ENCODE results near the gene MYRIP. TPM values are rescaled to one million over a fixed set of nuclear protein-coding genes. Genes with fewer than 3 reads are reported as not detected.

MYRIP gene
- total and polyA plus RNA-seq, 12 donors: 0.45 to 2.7 (median 1.3) TPM

DNA sequence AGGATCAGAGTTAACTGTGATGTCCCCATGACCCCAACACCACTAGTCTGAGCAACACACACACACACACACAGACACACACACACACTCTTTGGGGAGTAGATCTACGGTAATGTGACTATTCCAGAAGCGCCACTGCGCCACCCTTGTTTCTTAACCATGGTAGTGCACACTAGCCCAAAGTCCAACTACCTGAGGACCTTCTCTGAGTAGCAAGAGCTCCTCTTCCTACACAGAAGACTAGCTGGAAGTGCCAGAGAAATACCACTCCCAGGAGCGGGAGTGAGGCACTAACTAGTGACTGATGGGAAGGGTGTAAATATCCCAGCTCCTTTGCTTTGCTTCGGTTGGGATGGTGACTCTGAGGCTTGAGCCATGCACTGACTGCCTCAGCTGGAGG is 404.1 kb downstream of the MYRIP start:
- no peak for DNase-seq
- Histone ChIP-seq H3K9me3 (peaks cover 0 to 5% (median 0%) of the 10 kb centered on the region in 11 donors), H3K27ac (no peak overlapping the region), H3K36me3 (no peaks in the 10 kb centered on the region), H3K4me3 (no peak overlapping the region), H3K27me3 (no peaks in the 10 kb centered on the region), H3K4me1 (no peaks in the 10 kb centered on the region)
- WGBS, 2 donors: 70 to 75% methylated on average over 5 of the region's 5 CpGs
- intact Hi-C loops (cut with DNase I): no loop called here
- ATAC-seq: no peak
- no peak for TF ChIP-seq CTCF (IDR thresholded peaks at IDR 0.05)

DNA sequence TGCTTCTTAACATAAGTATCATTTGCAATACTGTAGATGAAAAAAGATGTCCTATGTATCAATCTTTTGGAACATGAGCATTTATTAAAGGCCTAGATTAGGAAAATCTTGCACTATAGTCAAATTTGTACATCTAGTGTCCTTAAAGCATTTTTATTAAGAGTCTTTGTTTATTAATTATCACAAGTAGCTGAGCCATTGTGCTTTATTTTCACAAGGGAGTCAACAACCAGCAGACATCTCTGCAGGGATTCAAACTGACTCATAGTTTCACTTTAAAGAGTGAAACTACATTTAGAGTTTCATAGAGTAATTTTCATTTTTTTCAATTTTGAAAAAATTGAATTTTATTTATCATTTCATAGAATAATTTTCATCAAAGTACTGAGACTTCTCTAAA is 405.6 kb downstream of the MYRIP start:
- Histone ChIP-seq H3K4me1 (no peaks in the 10 kb centered on the region), H3K27ac (no peak overlapping the region), H3K9me3 (peaks cover 0 to 5% (median 0%) of the 10 kb centered on the region in 11 donors), H3K27me3 (no peaks in the 10 kb centered on the region), H3K36me3 (no peaks in the 10 kb centered on the region), H3K4me3 (no peak overlapping the region)
- TF ChIP-seq CTCF (IDR thresholded peaks at IDR 0.05): no peak
- DNase-seq: no peak
- intact Hi-C loops (cut with DNase I): no loop called here
- no peak for ATAC-seq

- no peaks in the 10 kb centered on the region for H3K27me3 ChIP-seq
- no peaks in the 10 kb centered on the region for H3K4me1 ChIP-seq
- no peak for TF ChIP-seq CTCF (IDR thresholded peaks at IDR 0.05)
- H3K4me3 ChIP-seq: no peak overlapping the region
- DNase-seq (no peak), ATAC-seq (no peak)
- intact Hi-C loops (cut with DNase I): no loop called here
- no peak overlapping the region for H3K27ac ChIP-seq
- WGBS, 2 donors: 76 to 77% methylated on average over 2 of the region's 2 CpGs
- H3K36me3 ChIP-seq: no peaks in the 10 kb centered on the region
- peaks cover 0 to 5% (median 0%) of the 10 kb centered on the region in 11 donors for H3K9me3 ChIP-seq
Measured at GRCh38 chr3:40216471-40216870, 407.1 kb downstream of the MYRIP start.

GRCh38 chr3:40223856-40224255 is 414.4 kb downstream of the MYRIP start:
- peaks cover 0 to 9% (median 0%) of the 10 kb centered on the region in 9 donors for H3K36me3 ChIP-seq
- no peak for DNase-seq
- WGBS, 2 donors: 95 to 96% methylated on average over 4 of the region's 4 CpGs
- TF ChIP-seq CTCF (IDR thresholded peaks at IDR 0.05): no peak
- H3K4me3 ChIP-seq: no peak overlapping the region
- ATAC-seq: no peak
- H3K27me3 ChIP-seq: no peaks in the 10 kb centered on the region
- H3K27ac ChIP-seq: no peak overlapping the region
- intact Hi-C loops (cut with DNase I): no loop called here
- H3K4me1 ChIP-seq: peaks cover 0 to under 1% (median 0%) of the 10 kb centered on the region in 9 donors
- H3K9me3 ChIP-seq: no peaks in the 10 kb centered on the region

All from heart right ventricle (tissue), 16 donors.